K562 (cell line): ENCODE results near the gene SLC30A7. TPM values are rescaled to one million over a fixed set of nuclear protein-coding genes. Genes with fewer than 3 reads are reported as not detected.

ENCODE experiments used
- ELF1 ChIP-seq: fragments of 200-800 bp; sonication (Bioruptor generic); IDR thresholded peaks from 2 replicates; pipeline ENCODE4 v1.6.1; 2016; ENCODE audit warnings: missing genetic modification characterization, missing compliant biosample characterization
- HDAC2 ChIP-seq: fragments of 450-650 bp; IDR thresholded peaks from 2 replicates; pipeline ENCODE4 v1.6.1; 2016; ENCODE audit warnings: mild to moderate bottlenecking
- NR2C1 ChIP-seq, 2 experiments: fragments of 450-650 bp; IDR thresholded peaks; 2 replicates each; pipeline ENCODE4 v1.6.1; 2017; ENCODE audit warnings: mild to moderate bottlenecking in 2 of 2, antibody characterized with exemption in 1 of 2, inconsistent platforms in 1 of 2, missing compliant biosample characterization in 1 of 2, missing genetic modification characterization in 1 of 2
- PHF8 ChIP-seq: fragments of 200-600 bp; sonication (generic); IDR thresholded peaks from 2 replicates; pipeline ENCODE4 v1.6.1; 2012; ENCODE audit warnings: mixed run types, mild to moderate bottlenecking, inconsistent platforms, low read length, moderate library complexity, borderline replicate concordance
- RFX1 ChIP-seq: fragments of 450-650 bp; IDR thresholded peaks from 2 replicates; pipeline ENCODE4 v1.6.1; 2016; ENCODE audit warnings: mild to moderate bottlenecking, moderate library complexity
- SRSF9 ChIP-seq: fragments of 200-400 bp; formaldehyde crosslinking; IDR thresholded peaks from 2 replicates; pipeline ENCODE4 v1.6.1; 2017; ENCODE audit warnings: low read depth, low read length, borderline replicate concordance
- YY1 ChIP-seq, 3 experiments: IDR thresholded peaks; 2 replicates each; pipeline ENCODE4 v1.6.1; 2011; ENCODE audit warnings: low read length in 2 of 3, mild to moderate bottlenecking in 2 of 3, moderate library complexity in 2 of 3, borderline replicate concordance in 1 of 3, control low read depth in 1 of 3, low read depth in 1 of 3; ENCODE audit not compliant: insufficient read depth in 3 of 3, insufficient replicate concordance in 2 of 3, control insufficient read depth in 1 of 3, insufficient read length in 1 of 3; ENCODE audit errors: extremely low read depth in 1 of 3
- ZBTB11 ChIP-seq, 3 experiments: fragments of 200-800 bp in 1 of 3; fragments of 250-450 bp in 1 of 3; fragments of 450-650 bp in 1 of 3; sonication (Bioruptor Pico) in 1 of 3; sonication (Bioruptor generic) in 1 of 3; formaldehyde crosslinking in 1 of 3; IDR thresholded peaks; 2 replicates each; pipeline versions ENCODE4 v1.6.1 to v1.8.0; 2016 to 2022; ENCODE audit warnings: mild to moderate bottlenecking in 2 of 3, missing genetic modification characterization in 2 of 3, missing compliant biosample characterization in 1 of 3, moderate library complexity in 1 of 3
- ZNF124 ChIP-seq: sonication (generic); formaldehyde crosslinking; IDR thresholded peaks from 2 replicates; pipeline ENCODE4 v1.8.1; 2022; ENCODE audit warnings: missing genetic modification reagents
- ZNF134 ChIP-seq: fragments of 250-450 bp; sonication (Bioruptor Pico); conservative IDR thresholded peaks from 2 replicates; pipeline ENCODE4 v1.4.0; 2020
- ZNF224 ChIP-seq: sonication (generic); formaldehyde crosslinking; IDR thresholded peaks from 2 replicates; pipeline ENCODE4 v1.8.0; 2022; ENCODE audit warnings: mild to moderate bottlenecking, missing genetic modification reagents
- ZNF274 ChIP-seq: IDR thresholded peaks from 2 replicates; pipeline ENCODE4 v1.6.1; 2011; ENCODE audit warnings: low read depth, mild to moderate bottlenecking, low read length, moderate library complexity, borderline replicate concordance
- ZNF445 ChIP-seq: fragments of 250-450 bp; sonication (Bioruptor Pico); IDR thresholded peaks from 2 replicates; pipeline ENCODE4 v1.4.0; 2020; ENCODE audit warnings: low read depth, mild to moderate bottlenecking, moderate library complexity
- ZNF518B ChIP-seq: fragments of 250-450 bp; sonication (Bioruptor Pico); IDR thresholded peaks from 2 replicates; pipeline ENCODE4 v1.5.0; 2021; ENCODE audit warnings: mild to moderate bottlenecking, moderate library complexity
- ZNF639 ChIP-seq, 2 experiments: fragments of 200-800 bp in 1 of 2; sonication (Bioruptor generic) in 1 of 2; sonication (generic) in 1 of 2; formaldehyde crosslinking in 1 of 2; IDR thresholded peaks in 1 of 2; conservative IDR thresholded peaks in 1 of 2; 2 replicates each; pipeline versions ENCODE4 v1.5.0 to v1.6.1; 2016 to 2020; ENCODE audit warnings: missing compliant biosample characterization in 1 of 2, missing genetic modification characterization in 1 of 2, missing genetic modification reagents in 1 of 2
- polyA plus RNA-seq, 8 experiments: library from polyadenylated mRNA; depleted of rRNA in 4 of 8; stranded (reverse) in 5 of 8; unstranded in 3 of 8; fragments of >200 nt; fragmentation: Nextera tagmentation in 2 of 8; fragmentation: Illumina TruSeq in 1 of 8; extraction: Ambion mirVana in 2 of 8; extraction: Trizol in 1 of 8; gene quantifications; 2 replicates each; pipeline versions ENCODE4 v1.2.1 to v1.2.3, GENCODE V29; 2011 to 2014; ENCODE audit warnings: inconsistent platforms in 1 of 8, missing spikeins in 1 of 8
- total RNA-seq, 7 experiments: library from RNA; depleted of rRNA in 6 of 7; stranded (reverse); fragments of >200 nt in 6 of 7; fragmentation: Illumina TruSeq in 2 of 7; extraction: Trizol in 2 of 7; gene quantifications; 2 replicates each; pipeline versions ENCODE4 v1.2.1 to v1.2.3, GENCODE V29; 2011 to 2021; ENCODE audit warnings: low replicate concordance in 1 of 7

SLC30A7 gene
- total and polyA plus RNA-seq, 9 of the 15 experiments (the other 6 are each of a cell fraction or from before 2014, with no cell fraction given): 3.5 to 17.1 (median 7.2) TPM

GRCh38 chr1:100894603-100895539 lies 1.0 kb upstream of the SLC30A7 start, which contains the start of gene EXTL2 (continued):
- TF ChIP-seq ZNF518B (no peak), NR2C1 (IDR thresholded peaks at IDR 0.05) (peak; percentile 97), NR2C1 (tag; IDR thresholded peaks at IDR 0.05) (peak; percentile 97), ZNF274 (no peak), ZNF639 (CRISPR knock-in tag; conservative IDR thresholded peaks at IDR 0.05 in 1 of 2, IDR thresholded peaks at IDR 0.05 in 1 of 2) (no peak), RFX1 (peak; percentile 90), HDAC2 (peak; percentile 32; the same call in 1 of the 2 replicates), PHF8 (peak; percentile 55; the same call in 1 of the 2 replicates), ZBTB11 (CRISPR knock-in tag; IDR thresholded peaks at IDR 0.05) (0 out of 6 replicates have a peak, but pooled peaks of 1 of the 3 experiments have one; percentile 32), ZNF224 (no peak), ELF1 (tag) (peak; percentile 64; the same call in 1 of the 2 replicates), YY1 (IDR thresholded peaks at IDR 0.05; ENCODE audit: borderline replicate concordance in 1 of 3, control insufficient read depth in 1 of 3, extremely low read depth in 1 of 3, insufficient read depth in 3 of 3, insufficient read length in 1 of 3, insufficient replicate concordance in 2 of 3, low read depth in 1 of 3, low read length in 2 of 3) (peak in 1 of 3 experiments; percentile 43), ZNF134 (CRISPR knock-in tag) (no peak), ZNF124 (CRISPR knock-in tag) (no peak), ZNF445 (CRISPR knock-in tag) (no peak), SRSF9 (no peak)
